Tibial nerve (tissue), 3 donors: ENCODE measurements around the gene SLC5A5.

Experiments used
- CTCF ChIP-seq, 5 experiments: fragments of 200-600 bp in 3 of 5; fragments of 450-650 bp in 2 of 5; sonication (generic) in 3 of 5; IDR thresholded peaks; one replicate each; pipeline ENCODE4 v1.5.1; 2016 to 2019; ENCODE audit warnings: antibody characterized with exemption in 5 of 5, mild to moderate bottlenecking in 3 of 5, moderate library complexity in 2 of 5
- POLR2A ChIP-seq, 2 donors: fragments of 450-650 bp; IDR thresholded peaks; one replicate each; pipeline ENCODE4 v1.6.1; 2017; ENCODE audit warnings: antibody characterized with exemption in 2 of 2, mild to moderate bottlenecking in 2 of 2, moderate library complexity in 2 of 2

DNA sequence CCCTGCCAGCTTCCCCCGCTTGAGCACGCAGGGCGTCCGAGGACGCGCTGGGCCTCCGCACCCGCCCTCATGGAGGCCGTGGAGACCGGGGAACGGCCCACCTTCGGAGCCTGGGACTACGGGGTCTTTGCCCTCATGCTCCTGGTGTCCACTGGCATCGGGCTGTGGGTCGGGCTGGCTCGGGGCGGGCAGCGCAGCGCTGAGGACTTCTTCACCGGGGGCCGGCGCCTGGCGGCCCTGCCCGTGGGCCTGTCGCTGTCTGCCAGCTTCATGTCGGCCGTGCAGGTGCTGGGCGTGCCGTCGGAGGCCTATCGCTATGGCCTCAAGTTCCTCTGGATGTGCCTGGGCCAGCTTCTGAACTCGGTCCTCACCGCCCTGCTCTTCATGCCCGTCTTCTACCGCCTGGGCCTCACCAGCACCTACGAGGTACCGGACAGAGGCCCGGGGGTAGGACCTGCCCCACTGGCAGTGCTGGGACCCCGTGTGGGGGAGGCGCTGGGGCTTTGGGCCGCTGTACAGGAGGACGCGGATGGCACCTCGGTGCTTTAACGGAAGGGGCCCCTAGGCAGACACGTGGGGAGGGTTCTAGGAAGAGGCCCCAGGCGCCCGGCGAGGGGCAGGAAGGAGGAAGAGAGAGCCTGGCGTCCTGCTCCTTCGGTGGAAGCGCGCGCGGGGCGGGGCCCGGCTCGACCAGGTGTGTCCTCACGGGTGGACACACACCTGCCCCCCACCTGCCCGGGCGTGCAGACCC, 681 bp downstream of the SLC5A5 start:
- TF ChIP-seq POLR2A (IDR thresholded peaks at IDR 0.05), result no peak
- no peak for TF ChIP-seq CTCF (IDR thresholded peaks at IDR 0.05)
